HG03342 (cell line): ENCODE measurements around the gene SSR4.

Experiments used
- ATAC-seq: cut with Tn5 transposase; IDR thresholded peaks from one replicate; pipeline ENCODE4 v1.9.1; 2021; ENCODE audit warnings: mild to moderate bottlenecking, moderate library complexity; ENCODE audit not compliant: unreplicated experiment

The SSR4 gene

GRCh38 chrX:153828308-153828707 is 33.8 kb downstream of the SSR4 start:
- no peak for ATAC-seq

- no peak for ATAC-seq
Measured at GRCh38 chrX:153828723-153829548, 34.5 kb downstream of the SSR4 start.

- no peak for ATAC-seq
Measured at GRCh38 chrX:153829549-153829798, 35.0 kb downstream of the SSR4 start.

GRCh38 chrX:153829799-153830639 is 35.6 kb downstream of the SSR4 start, which contains the start of gene PDZD4:
PDZD4 (minus strand) TSS chrX:153830544; CDS start chrX:153830298, 246 bp downstream.
- ATAC-seq, result no peak

- ATAC-seq, result no peak
Measured at GRCh38 chrX:153830640-153831428, 36.4 kb downstream of the SSR4 start.

GRCh38 chrX:153831429-153832150 is 37.1 kb downstream of the SSR4 start:
- ATAC-seq, result no peak

- ATAC-seq, result no peak
Measured at GRCh38 chrX:153832728-153833127, 38.3 kb downstream of the SSR4 start.

GRCh38 chrX:153836921-153837320 is 42.5 kb downstream of the SSR4 start:
- ATAC-seq, result no peak

- no peak for ATAC-seq
Measured at GRCh38 chrX:153844509-153845082, 50.1 kb downstream of the SSR4 start.

- no peak for ATAC-seq
Measured at GRCh38 chrX:153845195-153845594, 50.7 kb downstream of the SSR4 start.

GRCh38 chrX:153845842-153846241 is 51.4 kb downstream of the SSR4 start:
- ATAC-seq, result no peak
